Caco-2 (cell line): ENCODE results near the gene CRAMP1. TPM values are rescaled to one million over a fixed set of nuclear protein-coding genes. Genes with fewer than 3 reads are reported as not detected.
A peak's percentile ranks its signal among the peaks of the same experiment; 100 is the strongest.

Experiments used
- BruUV-seq: library from RNA; stranded (reverse); fragments of 400-500 nt; replicated peaks from 2 replicates; lab custom pipeline; 2021; lab: Mats Ljungman, UMichigan
- CTCF ChIA-PET: fragments of 300-600 bp; sonication (Branson Sonifier 250); formaldehyde crosslinking; loops from one replicate; lab custom pipeline; 2022; ENCODE audit warnings: antibody characterized with exemption; lab: Charles Lee
- POLR2A ChIA-PET: fragments of 300-600 bp; sonication (Branson Sonifier 250); formaldehyde crosslinking; loops from one replicate; lab custom pipeline; 2022; ENCODE audit warnings: antibody characterized with exemption; lab: Charles Lee
- DNase-seq, 2 experiments: peaks; one replicate each; pipeline versions ENCODE4 v3.0.0 to v3.0.0-alpha.2; 2020 to 2022
- H3K27me3 ChIP-seq: replicated peaks from 2 replicates; pipeline ENCODE4 v1.6.0; 2011; ENCODE audit warnings: low read length; ENCODE audit not compliant: control insufficient read depth, insufficient read depth
- H3K36me3 ChIP-seq: 2 replicates; pipeline ENCODE4 v1.5.1; 2011; ENCODE audit warnings: low read length; ENCODE audit not compliant: control insufficient read depth, insufficient read depth
- H3K4me1 ChIP-seq: fragments of 250-450 bp; sonication (Bioruptor Pico); 2 replicates; pipeline ENCODE4 v1.5.1; 2020; ENCODE audit warnings: mild to moderate bottlenecking
- H3K4me3 ChIP-seq: 2 replicates; pipeline ENCODE4 v1.5.1; 2011; ENCODE audit warnings: low read depth, mild to moderate bottlenecking, control low read depth, low read length
- H3K9me3 ChIP-seq: fragments of 250-450 bp; sonication (Bioruptor Pico); 2 replicates; pipeline ENCODE4 v1.5.1; 2020; ENCODE audit warnings: mild to moderate bottlenecking, moderate library complexity
- H3K27ac Mint-ChIP-seq: one replicate; pipeline ENCODE4 v1.8.0; 2022; ENCODE audit warnings: mixed read lengths; ENCODE audit not compliant: unreplicated experiment
- H3K27me3 Mint-ChIP-seq: one replicate; pipeline ENCODE4 v1.8.0; 2022; ENCODE audit warnings: mixed read lengths; ENCODE audit not compliant: insufficient read depth, unreplicated experiment
- H3K36me3 Mint-ChIP-seq: one replicate; pipeline ENCODE4 v1.8.0; 2022; ENCODE audit warnings: mild to moderate bottlenecking, mixed read lengths; ENCODE audit not compliant: insufficient read depth, unreplicated experiment
- H3K4me1 Mint-ChIP-seq: one replicate; pipeline ENCODE4 v1.8.0; 2022; ENCODE audit warnings: low read depth, mixed read lengths; ENCODE audit not compliant: unreplicated experiment
- H3K4me3 Mint-ChIP-seq: one replicate; pipeline ENCODE4 v1.8.0; 2022; ENCODE audit warnings: mild to moderate bottlenecking, moderate library complexity, mixed read lengths; ENCODE audit not compliant: unreplicated experiment
- H3K9me3 Mint-ChIP-seq: one replicate; pipeline ENCODE4 v1.8.0; 2022; ENCODE audit warnings: mixed read lengths; ENCODE audit not compliant: unreplicated experiment
- intact Hi-C: fragments of 100-400 bp; cut with micrococcal nuclease; formaldehyde crosslinking; loops from one replicate; pipeline ENCODE4 v1.10.0; 2022; ENCODE audit not compliant: unreplicated experiment
- total RNA-seq: library from RNA; stranded (reverse); gene quantifications from 2 replicates; pipeline ENCODE4 v1.2.3, GENCODE V29; 2022
- TF ChIP-seq, protein P1 (sequence below), 2 experiments: fragments of 200-600 bp in 1 of 2; IDR thresholded peaks; 1 replicate in 1 of 2; 2 replicates in 1 of 2; pipeline versions ENCODE4 v1.5.1 to v1.8.0; 2011 to 2022; ENCODE audit warnings: antibody characterized with exemption in 1 of 2, control low read depth in 1 of 2, inconsistent platforms in 1 of 2, low read depth in 1 of 2, low read length in 1 of 2, mild to moderate bottlenecking in 1 of 2, moderate library complexity in 1 of 2; ENCODE audit not compliant: insufficient read depth in 1 of 2, severe bottlenecking in 1 of 2, unreplicated experiment in 1 of 2

CRAMP1 gene
- total RNA-seq, 1 experiment from 2014 or later: 24.7 TPM

DNA sequence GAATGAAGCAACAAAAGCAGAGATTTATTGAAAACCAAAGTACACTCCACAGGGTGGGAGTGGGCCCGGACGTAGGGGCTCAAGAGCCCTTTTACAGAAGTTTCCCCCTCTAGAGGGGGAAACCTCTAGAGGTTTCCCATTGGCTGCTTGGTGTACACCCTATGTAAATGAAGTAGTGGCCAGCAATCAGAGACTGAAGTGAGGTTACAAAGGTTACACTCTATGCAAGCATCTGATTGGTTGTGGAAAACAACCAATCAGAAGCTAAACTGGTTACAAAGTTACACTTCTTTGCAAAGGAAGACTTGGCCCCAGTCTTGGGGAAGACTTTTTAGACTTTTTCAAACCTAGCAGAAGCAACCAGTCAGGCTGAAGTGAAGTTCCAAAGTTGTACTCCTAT is 27.1 kb downstream of the CRAMP1 start:
- H3K4me3 Mint-ChIP-seq: no peak overlapping the region
- POLR2A ChIA-PET: no interaction called here
- no peaks in the 10 kb centered on the region for H3K9me3 Mint-ChIP-seq
- H3K27me3 Mint-ChIP-seq: no peaks in the 10 kb centered on the region
- CTCF ChIA-PET: interaction anchor here (0.6 kb wide), 2 partner anchors 38 to 293 kb away, joined by 3 to 6 read pairs; no protein-coding TSS in a partner anchor
- Histone ChIP-seq H3K4me1 (0 out of 2 replicates have a peak, but pooled peaks cover 7% of the 10 kb centered on the region), H3K9me3 (no peaks in the 10 kb centered on the region), H3K36me3 (peaks cover 2% of the 10 kb centered on the region), H3K4me3 (no peak overlapping the region), H3K27me3 (no peaks in the 10 kb centered on the region)
- DNase-seq: no peak
- no TSS peak for BruUV-seq
- TF ChIP-seq, protein P1, sequence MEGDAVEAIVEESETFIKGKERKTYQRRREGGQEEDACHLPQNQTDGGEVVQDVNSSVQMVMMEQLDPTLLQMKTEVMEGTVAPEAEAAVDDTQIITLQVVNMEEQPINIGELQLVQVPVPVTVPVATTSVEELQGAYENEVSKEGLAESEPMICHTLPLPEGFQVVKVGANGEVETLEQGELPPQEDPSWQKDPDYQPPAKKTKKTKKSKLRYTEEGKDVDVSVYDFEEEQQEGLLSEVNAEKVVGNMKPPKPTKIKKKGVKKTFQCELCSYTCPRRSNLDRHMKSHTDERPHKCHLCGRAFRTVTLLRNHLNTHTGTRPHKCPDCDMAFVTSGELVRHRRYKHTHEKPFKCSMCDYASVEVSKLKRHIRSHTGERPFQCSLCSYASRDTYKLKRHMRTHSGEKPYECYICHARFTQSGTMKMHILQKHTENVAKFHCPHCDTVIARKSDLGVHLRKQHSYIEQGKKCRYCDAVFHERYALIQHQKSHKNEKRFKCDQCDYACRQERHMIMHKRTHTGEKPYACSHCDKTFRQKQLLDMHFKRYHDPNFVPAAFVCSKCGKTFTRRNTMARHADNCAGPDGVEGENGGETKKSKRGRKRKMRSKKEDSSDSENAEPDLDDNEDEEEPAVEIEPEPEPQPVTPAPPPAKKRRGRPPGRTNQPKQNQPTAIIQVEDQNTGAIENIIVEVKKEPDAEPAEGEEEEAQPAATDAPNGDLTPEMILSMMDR (IDR thresholded peaks at IDR 0.05; ENCODE audit: insufficient read depth in 1 of 2, low read depth in 1 of 2, low read length in 1 of 2, severe bottlenecking in 1 of 2, unreplicated experiment in 1 of 2): no peak
- peaks cover 43% of the 10 kb centered on the region for H3K36me3 Mint-ChIP-seq
- H3K4me1 Mint-ChIP-seq: peaks cover 9% of the 10 kb centered on the region
- intact Hi-C loops: no loop called here
- H3K27ac Mint-ChIP-seq: peak overlapping the region; percentile 29

DNA sequence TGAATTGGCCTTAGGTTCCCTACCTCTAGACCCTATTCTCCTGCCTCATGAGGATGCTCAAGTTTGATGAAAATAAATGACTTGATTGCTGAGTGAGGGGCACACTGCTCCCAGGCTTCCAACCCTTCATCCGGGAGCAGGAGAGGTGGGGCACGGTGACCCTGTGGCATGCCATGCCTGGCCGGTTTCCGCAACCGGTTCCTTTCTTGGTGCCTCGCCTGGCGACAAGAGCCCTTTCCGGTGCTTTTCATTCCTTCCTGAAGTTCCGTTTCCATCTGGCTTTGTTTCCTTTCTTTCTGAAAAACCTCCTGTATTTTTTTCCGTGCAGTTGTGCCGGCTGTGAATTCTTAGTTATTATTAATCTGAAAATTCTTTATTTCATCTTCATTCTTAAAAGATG is 27.7 kb downstream of the CRAMP1 start:
- no peaks in the 10 kb centered on the region for H3K9me3 Mint-ChIP-seq
- no peak for DNase-seq
- 0 out of 2 replicates have a peak, but pooled peaks cover 7% of the 10 kb centered on the region for H3K4me1 ChIP-seq
- H3K27me3 ChIP-seq: no peaks in the 10 kb centered on the region
- no TSS peak for BruUV-seq
- H3K4me3 ChIP-seq: no peak overlapping the region
- no peaks in the 10 kb centered on the region for H3K27me3 Mint-ChIP-seq
- H3K4me1 Mint-ChIP-seq: peaks cover 14% of the 10 kb centered on the region
- H3K9me3 ChIP-seq: no peaks in the 10 kb centered on the region
- ChIA-PET CTCF (interaction anchor here (0.6 kb wide), 2 partner anchors 39 to 294 kb away, joined by 3 to 6 read pairs; no protein-coding TSS in a partner anchor), POLR2A (no interaction called here)
- H3K36me3 ChIP-seq: peaks cover 2% of the 10 kb centered on the region
- H3K36me3 Mint-ChIP-seq: peaks cover 43% of the 10 kb centered on the region
- intact Hi-C loops: no loop called here
- no peak overlapping the region for H3K4me3 Mint-ChIP-seq
- TF ChIP-seq, protein P1 (IDR thresholded peaks at IDR 0.05; ENCODE audit: insufficient read depth in 1 of 2, low read depth in 1 of 2, low read length in 1 of 2, severe bottlenecking in 1 of 2, unreplicated experiment in 1 of 2): no peak
- H3K27ac Mint-ChIP-seq: no peak overlapping the region

DNA sequence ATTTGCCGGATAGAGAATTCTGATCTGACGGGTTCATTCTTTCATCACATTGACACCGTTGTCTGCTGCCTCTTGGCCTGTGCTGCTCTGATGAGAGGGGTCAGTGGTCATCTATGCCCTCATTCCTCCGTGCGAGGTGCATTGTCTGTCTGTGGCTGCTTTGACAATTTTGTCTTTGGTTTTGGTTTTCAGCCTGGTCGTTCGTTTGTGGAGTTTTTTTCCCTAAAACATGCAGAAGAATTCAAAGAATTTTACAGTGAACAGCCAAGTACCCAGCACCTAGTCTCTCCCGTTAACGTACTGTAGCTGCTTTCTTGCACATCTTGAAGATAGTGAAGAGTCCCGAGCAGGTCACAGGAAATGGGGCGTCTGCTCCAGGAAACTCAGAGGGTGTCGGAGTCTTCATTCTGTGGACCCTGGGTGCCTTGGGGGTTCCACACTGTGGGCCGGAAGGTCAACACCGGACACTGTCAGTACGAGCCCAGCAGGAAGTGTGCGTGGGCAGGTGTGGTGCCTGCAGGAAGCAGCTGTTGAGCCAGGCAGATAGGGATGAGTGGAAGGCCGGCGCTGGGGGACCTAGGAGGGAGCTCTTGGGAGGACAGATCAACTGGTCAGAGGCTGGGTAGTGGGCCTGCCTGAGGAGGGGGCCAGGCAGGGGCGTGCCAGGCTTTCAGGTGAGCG is 28.2 kb downstream of the CRAMP1 start:
- POLR2A ChIA-PET: no interaction called here
- peaks cover 2% of the 10 kb centered on the region for H3K36me3 ChIP-seq

More for the DNA sequence above, 28.2 kb downstream of the CRAMP1 start:
- peaks cover 9% of the 10 kb centered on the region; the same call in 1 of the 2 replicates for H3K4me1 ChIP-seq
- H3K4me3 ChIP-seq: no peak overlapping the region
- no peak overlapping the region for H3K27ac Mint-ChIP-seq
- intact Hi-C loops: no loop called here
- BruUV-seq: no TSS peak
- H3K4me3 Mint-ChIP-seq: no peak overlapping the region
- H3K9me3 Mint-ChIP-seq: no peaks in the 10 kb centered on the region
- CTCF ChIA-PET: no interaction called here
- H3K36me3 Mint-ChIP-seq: peaks cover 44% of the 10 kb centered on the region
- H3K9me3 ChIP-seq: no peaks in the 10 kb centered on the region
- H3K27me3 Mint-ChIP-seq: no peaks in the 10 kb centered on the region
- TF ChIP-seq, protein P1 (IDR thresholded peaks at IDR 0.05; ENCODE audit: insufficient read depth in 1 of 2, low read depth in 1 of 2, low read length in 1 of 2, severe bottlenecking in 1 of 2, unreplicated experiment in 1 of 2): no peak
- DNase-seq: no peak
- H3K27me3 ChIP-seq: no peaks in the 10 kb centered on the region
- H3K4me1 Mint-ChIP-seq: peaks cover 15% of the 10 kb centered on the region
